Keratinocyte (primary cell): ENCODE data around the gene HELZ2.

Experiments used
- EZH2 ChIP-seq: IDR thresholded peaks from one replicate; pipeline ENCODE4 v1.6.1; 2012; ENCODE audit warnings: inconsistent platforms, mild to moderate bottlenecking, low read length, moderate library complexity
- TF ChIP-seq, protein P1 (sequence below), 3 experiments: IDR thresholded peaks in 1 of 3; conservative IDR thresholded peaks in 1 of 3; optimal IDR thresholded peaks in 1 of 3; 2 replicates in 2 of 3; 3 replicates in 1 of 3; pipeline versions ENCODE3 to v1.5.1; 2011; ENCODE audit warnings: low read length in 3 of 3, mild to moderate bottlenecking in 3 of 3, moderate library complexity in 2 of 3, control low read depth in 1 of 3, inconsistent platforms in 1 of 3; ENCODE audit not compliant: insufficient read depth in 2 of 3; ENCODE audit errors: extremely low read depth in 1 of 3

DNA sequence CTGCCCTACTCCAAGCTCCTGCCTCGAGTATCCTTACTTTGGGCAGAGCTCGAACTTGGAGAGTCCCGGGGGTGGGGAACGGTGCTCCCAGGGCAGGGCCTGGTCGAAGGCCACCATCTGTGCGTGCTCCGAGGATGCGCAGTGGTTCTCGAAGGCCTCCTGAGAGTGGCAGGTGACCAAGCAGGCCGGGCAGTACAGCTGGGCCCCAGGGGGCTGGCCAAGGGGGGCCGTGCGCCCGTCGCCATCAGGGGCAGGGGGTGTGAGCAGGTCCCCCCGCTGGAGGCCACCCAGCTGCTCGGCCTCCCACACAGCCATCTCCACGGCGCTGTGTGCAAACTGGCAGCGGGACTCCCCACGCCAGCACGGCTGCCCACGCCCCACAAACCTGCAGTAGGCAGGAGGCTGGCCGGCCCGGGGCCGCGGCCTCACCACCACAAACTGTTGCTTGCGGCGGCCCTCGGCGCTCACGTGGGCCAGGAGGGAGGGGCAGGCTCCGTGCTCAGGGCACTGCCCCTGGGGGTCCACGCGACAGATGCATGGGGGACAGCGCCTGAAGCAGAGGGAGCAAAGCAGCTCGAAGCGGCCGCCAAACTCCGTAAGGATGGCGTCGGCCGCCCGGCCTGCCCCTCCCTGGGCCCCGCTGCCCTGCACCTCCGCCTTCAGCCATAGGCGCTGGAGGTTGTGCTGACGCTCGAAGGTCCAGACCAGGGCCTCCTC lies 1.8 kb downstream of the HELZ2 start:
- TF ChIP-seq, protein P1, sequence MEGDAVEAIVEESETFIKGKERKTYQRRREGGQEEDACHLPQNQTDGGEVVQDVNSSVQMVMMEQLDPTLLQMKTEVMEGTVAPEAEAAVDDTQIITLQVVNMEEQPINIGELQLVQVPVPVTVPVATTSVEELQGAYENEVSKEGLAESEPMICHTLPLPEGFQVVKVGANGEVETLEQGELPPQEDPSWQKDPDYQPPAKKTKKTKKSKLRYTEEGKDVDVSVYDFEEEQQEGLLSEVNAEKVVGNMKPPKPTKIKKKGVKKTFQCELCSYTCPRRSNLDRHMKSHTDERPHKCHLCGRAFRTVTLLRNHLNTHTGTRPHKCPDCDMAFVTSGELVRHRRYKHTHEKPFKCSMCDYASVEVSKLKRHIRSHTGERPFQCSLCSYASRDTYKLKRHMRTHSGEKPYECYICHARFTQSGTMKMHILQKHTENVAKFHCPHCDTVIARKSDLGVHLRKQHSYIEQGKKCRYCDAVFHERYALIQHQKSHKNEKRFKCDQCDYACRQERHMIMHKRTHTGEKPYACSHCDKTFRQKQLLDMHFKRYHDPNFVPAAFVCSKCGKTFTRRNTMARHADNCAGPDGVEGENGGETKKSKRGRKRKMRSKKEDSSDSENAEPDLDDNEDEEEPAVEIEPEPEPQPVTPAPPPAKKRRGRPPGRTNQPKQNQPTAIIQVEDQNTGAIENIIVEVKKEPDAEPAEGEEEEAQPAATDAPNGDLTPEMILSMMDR (optimal IDR thresholded peaks at IDR 0.05 in 1 of 3, IDR thresholded peaks at IDR 0.05 in 1 of 3, conservative IDR thresholded peaks at IDR 0.05 in 1 of 3; ENCODE audit: extremely low read depth in 1 of 3, insufficient read depth in 2 of 3, low read length in 3 of 3): no peak
- no peak for TF ChIP-seq EZH2
